Islet of Langerhans (tissue), 1 donor: Measurements from ENCODE around the gene CLEC16A.

Experiments used
- FAIRE-seq: peaks from one replicate; lab custom pipeline; 2011; peaks lifted over from hg19 to GRCh38; lab: Jason Lieb, UNC

The CLEC16A gene

DNA sequence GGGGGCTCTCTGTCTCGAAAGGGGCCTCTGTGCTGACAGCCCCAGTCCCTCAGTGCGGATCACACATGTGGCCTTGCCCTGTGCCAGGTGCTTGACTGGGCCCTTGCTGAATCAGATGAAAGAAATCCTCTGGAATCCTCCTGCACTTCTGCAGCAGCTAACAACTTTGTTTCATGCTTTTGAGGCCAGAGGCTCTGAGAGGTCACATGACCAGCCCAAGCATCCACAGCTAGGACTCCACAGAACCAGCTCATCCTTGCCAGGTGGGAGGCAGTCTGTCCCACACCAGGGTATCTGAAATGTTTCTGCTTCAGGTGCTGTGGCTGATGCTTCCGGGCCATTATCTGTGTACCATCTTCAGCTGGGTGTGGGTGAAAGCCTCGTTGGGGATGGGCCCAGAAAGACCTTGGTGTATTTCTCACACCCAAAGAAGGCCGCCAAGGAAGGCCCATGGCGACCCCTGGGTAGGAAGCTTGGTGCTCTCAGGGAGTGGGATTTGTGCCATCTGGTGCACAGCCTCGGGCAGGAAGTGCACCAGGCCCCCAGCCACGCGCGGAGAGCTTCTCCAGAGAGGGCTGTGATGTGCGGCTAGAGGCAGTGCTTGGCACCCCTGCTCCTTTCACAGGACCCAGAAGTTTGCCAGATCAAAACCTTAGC, 143.8 kb downstream of the CLEC16A start:
- FAIRE-seq, result no peak

DNA sequence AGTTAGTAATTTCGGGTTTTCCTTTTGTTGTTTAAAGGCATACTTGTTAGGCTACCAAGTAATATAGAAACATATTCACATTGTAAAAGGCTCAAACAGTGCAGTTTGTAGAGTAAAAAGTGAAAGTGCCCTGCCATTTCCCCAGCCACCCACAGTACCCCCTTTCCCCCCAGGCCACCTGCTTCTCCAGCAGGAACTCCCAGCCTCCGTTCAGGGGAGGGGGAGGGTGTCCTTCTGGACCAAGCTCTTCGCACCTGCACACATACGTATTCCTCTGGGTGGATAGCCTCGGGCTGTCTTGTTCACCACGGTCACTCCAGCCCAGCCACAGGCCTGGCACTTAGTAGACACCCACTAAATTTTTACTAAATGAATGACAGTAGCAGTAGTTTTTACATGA, 144.5 kb downstream of the CLEC16A start:
- no peak for FAIRE-seq

DNA sequence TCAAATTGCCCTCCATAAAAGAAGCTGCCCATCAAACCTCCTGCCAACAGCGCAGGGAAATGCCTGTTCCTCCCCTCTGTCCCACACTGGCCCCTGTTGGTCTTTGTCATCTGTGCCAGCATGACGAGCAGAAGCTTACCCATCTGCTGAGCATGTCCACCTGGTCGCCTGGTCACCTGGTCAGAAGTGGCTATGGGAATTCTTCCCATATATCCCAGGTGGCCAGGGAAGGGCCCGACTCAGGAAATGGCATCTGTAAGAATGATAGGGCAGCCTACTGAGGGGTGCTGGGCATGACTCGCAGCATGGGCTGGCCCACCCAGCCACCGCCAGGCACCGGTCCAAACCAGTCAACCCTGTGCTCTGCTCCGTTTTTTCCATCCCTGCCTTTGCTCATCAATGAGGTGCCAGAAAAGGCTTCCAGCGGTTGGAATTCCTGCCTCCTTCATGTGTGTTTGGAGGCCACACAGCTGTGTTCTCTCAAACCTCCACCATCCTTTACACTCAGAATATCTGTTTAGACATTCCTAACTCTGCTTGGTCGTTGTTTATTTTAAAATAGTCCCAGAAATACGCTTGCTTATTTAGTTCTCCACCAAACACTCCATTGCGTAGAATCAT, 145.2 kb downstream of the CLEC16A start:
- no peak for FAIRE-seq

DNA sequence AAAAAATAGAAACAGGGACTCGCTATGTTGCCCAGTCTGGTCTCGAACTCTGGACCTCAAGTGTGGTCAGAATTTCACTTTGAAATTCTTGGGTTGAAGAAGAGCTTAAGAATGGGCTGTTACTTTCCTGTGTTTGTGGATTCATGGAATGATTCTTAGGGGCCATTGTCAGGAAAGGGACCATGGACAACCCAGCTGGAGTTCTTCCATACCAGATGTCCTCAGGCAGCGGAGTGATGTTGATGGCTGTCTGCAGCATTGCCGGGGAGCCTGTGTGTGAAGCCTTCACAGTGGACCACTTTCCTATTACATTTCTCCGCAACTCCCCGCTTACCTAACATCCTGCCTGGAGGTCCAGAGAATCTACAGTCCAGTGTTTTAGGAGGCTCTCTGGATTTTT, 145.9 kb downstream of the CLEC16A start:
- FAIRE-seq, result no peak

DNA sequence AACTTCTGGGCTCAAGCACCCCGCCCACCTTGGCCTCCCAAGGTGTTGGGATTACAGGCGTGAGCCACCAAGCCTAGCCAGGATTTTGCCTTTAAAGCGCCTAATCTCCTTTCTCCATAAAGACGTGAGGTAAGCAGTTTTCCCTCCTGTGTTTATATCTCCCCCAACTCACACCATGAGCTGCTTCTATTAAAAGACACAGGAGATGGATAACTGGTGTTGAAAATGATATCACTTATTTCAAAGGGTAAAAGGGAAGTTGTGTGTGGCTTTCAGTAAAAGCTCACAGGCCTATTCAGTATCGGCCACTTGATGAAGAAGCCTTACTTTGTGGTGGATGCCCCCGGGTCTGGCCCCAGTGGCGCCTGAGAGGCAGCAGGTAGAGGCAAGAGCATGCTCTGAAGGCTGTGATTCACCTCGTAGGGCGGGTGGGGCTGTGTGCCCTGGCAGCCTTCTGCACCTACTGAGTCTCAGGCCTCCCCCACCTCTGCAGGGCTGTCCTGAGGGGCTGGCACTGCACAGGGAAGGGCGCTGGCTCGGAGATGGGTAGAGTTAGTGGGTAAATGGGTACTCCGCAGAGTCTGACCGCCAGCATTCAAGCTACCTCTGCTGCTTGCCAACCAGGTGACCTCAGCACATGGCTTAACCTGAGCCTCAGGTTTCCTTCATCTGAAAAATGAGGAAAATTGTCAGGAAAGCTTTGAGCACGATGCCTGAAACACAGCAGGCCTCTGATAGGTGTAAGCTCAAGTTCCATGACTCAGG, 146.8 kb downstream of the CLEC16A start:
- FAIRE-seq, result no peak

DNA sequence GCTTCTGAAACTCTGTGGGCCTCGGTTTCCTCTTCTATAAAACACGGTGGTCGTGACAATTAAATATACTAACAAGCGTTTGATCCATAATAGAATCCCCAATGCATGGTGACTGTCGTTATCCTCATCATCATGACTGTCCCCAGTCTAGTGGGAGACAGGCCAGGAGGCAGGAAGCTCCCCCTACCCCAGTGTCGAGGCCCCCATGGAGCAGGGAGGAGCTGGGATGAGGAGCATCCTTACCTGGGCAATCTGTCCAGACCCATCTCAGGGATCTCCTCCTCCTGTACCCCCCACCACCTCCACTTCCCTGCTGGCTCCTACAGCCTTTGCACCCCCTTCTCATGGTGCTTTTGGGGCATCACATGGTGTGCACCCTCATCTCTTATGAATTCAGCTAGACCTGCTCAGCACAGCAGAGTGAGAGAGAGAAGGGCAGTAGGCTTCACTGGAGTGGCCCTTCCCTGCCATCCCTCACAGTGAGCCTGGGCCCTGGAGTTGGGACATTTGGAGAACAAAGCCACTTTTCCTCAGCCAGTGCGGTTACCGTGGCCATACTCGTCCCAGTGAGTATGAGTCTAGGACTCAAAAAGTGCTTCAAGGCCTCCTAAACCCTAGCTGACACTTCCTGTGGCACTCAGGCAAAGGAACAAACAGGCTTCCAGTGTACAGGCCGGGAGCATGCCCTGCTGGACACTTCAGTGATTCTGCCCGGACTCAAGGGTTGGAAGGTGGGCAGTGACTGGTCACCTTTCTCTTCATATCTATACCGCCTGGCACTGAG, 148.6 kb downstream of the CLEC16A start:
- FAIRE-seq, result no peak

DNA sequence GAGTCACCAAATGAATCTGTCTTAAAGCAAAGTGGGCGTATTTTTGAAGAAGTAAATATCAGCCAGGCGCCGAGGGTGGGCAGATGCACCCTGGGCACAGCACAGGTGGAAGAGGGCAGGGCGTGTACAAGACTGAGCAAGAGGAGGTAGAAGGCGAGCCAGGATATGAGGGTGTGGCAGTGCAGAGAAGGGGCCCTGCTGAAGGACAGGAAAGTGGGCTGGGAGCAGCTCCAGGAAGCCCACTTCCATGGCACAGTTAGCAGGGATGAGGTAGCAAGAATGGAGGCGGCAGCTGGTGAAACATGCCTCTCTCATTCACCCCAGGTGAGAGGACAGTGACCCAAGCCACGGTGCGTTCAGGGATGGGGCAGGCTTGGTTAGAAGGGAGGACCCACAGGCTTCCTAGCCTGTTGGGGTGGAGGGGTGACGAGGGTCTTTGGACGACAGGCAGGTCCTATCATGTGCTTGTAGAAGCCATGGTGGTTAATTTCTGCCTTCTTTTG, 149.3 kb downstream of the CLEC16A start:
- FAIRE-seq, result no peak

DNA sequence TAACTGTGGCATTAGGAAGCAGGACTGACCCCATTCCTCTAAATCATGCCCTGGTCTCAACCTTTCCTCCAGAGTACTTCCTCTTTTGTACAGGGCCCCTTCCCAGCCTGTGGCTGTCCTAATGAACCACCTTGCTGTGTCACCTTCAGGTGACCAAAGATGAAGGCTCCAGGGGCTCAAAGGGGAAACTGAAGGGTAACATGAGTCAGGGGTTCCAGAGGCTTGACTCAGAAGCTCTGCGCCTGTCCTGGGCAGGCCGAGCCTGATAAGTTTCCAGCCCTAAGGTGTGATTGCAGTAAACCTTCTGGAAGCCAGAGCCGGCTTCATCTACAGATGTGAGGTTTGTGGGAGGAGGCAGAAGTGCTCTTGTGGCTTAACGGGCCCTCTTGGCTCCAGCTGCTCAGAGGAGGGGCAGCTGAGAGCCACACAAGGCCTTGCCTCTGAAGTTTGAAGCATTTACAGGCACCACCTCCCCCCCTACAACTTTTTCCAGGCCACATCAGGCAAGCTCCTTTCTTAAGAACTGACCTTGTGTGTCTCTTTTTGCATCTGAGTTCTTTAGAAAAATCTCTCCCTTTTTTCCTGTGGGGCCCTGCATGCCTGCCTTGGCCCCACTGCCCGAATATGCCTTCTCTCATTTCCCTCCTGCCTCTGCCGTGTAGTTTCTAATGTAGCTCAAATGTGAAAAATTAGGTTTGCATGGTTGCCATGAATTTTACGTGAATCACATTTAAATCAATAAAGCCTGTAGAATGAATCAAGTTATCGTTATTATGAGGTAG, 149.9 kb downstream of the CLEC16A start:
- no peak for FAIRE-seq

DNA sequence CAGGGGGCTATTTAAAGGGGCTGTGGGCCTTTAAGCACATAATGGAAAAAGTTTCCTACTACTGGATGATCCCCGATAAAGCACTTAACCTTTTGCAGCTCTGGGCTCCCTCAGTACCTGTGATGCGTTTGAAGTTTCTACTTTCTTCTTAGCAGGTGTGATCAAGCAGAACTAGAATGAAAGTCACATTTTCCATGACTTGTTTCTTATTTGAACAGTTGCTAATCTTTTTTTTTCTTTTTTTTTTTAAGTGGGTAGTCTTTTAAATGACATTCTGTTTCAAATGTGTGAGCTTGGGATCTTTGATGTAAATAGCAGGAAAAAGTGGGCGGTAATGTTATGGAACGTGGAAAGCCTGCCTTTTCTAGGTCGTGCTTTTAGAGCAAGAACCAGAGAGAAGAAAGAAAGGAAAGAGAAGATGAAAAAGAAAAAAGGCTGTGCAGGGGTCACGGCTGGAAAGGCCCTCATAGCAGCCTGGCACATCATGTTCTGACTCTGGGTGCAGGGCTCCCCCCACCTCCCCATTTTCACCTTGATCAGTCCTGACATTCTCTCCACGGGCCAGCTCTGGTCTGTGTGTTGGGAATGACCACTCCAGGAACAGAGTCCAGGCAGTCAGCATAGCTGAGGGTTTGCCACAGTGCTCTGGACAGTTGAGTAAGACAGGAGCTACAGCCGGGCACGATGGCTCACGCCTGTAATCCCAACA, 150.6 kb downstream of the CLEC16A start:
- FAIRE-seq, result no peak

DNA sequence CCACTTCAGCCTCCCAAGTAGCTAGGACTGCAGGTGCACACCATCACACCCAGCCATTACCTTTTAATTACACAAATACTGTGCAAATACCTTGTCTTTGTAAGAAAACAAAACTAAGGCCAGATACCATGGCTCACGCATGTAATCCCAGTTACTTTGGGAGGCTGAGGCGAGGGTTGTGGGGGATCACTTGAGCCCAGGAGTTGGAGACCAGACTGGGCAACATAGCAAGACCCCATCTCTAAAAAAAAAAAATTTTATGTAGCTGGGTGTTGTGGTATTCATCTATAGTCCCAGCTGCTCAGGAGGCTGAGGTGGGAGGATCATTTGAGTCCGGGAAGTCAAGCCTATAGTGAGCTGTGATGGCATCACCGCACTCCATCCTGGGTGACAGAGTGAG, 151.6 kb downstream of the CLEC16A start:
- no peak for FAIRE-seq

DNA sequence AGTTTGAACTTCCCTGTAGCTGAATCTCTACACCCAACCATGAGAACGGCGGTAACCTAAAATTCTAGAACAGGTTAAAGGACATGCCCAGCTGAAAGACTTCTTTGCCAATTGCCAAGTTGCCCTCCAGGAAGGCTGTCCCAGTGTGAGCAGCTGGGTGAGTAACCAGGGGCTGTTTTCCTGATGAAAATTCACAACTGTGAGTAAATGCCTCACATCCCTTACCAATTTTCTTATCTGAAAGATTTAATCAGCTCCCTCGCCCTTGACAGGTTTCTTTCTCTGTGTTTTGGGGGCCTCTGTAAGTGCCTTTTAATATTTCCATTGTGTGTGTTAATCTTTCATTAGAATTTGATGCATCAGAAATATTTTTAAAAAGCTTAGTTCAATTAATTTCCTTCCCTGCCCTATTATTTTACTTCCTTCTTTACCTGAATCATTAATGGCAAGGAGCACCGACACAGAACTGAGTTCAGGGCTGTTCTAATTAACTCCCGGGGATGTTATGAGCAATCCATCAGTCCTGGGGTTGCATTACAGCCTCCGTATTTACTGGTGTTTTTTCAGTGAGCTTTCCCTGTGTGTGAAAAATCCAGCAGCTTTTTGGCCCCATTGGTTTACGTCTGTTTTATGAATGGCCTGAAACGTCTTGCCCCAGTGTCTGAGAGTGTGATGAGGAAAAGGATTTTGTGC, 152.9 kb downstream of the CLEC16A start:
- no peak for FAIRE-seq

DNA sequence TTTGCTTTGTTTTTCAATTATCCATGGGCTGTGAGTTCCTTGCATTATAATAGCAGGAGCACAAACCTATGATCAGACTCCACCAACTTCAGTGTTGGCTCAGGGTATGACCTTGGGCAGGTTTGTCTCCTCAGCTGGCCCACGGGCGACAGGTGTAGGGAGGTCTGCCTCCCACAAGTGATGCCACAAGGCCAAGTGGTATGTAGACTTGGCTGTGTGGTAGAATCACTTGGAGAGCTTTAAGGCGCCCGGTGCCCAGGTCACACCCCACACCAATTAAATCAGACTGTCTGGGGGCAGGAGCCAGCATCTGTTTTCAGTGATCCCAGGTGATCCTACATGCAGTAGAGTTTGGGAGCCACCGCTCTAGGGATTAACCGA, 153.4 kb downstream of the CLEC16A start:
- FAIRE-seq, result no peak

DNA sequence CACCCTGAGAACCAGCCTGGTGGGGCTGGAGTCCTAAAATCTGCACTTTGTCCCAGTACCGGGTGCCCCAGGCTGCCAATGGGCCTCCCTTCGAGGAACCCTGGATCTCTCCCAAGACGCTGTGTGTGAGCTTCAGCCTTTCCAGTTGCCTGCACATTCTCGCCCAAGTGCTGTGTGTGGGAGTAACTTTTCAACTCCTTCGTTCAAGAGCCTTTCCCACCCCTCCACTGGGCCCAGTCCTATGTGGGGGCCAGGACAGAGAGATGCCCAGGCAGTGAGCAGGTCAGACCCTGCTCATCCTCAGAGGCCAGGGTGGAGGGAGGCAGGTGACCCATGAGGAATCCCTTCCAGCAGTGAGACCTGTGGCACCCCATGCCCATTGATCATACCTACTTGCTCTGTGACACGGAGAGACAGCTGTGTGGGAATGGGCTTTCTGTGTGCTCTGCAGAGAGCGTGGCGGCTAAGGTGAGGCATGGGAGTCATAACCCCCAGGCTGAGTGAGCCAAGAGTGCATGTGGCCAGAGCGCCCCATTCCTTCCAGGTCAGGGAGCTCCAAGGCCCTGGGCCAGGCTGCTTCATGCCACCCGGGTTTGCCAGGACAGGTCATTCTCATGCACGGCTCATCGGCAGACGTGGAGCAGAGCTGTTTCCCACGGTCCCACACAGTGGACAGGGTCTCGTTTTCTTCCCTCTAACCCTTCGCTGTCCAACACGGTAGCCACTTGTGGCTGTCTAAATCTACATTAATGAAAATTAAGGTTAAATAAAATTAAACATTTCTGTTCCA, 154.4 kb downstream of the CLEC16A start:
- no peak for FAIRE-seq

DNA sequence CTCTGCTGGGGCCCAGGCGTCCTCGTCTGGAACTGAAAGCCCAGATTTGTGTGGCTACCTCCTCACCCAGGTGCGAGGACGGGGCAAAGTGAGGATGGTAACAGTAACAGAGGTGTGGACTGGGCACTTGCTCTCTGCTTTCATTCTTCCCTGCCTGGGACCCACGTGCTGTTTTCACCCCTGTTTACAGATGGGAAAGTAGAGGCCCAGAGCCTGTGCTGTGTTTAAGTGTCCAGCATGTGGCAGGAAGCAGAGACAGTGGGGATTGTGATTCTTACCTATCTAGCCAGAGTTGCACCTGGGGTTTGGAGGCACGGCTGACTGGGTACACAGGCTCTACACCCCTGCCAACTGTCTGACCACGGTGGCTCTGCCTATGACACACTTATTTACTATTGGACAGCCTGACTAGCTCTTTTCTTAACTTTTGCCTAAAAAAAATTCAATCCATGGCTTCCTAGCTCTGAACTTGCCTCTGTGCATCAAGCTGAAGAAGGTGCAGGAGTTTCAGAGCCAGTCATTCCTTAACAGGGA, 155.4 kb downstream of the CLEC16A start:
- no peak for FAIRE-seq

DNA sequence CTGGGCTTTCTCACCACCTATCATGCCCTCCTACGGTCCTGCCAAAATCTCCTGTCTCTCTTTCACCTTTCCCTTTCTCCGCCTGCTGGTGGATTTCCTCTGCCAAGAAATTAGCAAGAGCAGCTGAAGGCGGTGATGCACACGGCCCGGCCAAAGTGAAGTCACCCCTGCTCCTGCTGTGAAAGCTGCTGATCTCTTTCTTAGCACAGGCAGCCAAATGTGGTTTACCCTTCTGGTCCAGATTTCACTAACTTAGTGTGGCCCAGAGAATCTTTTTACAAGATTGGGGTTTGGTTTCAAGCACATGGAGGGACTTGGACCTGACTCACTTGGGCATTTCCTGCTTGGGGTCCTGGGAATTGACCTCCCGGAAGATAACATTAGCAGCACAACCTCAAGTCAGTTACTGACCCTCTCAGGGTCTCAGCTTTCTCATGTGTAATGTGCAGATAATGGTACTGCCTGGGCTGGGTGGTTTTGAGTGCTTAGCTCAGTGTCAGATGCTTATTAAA, 155.9 kb downstream of the CLEC16A start:
- no peak for FAIRE-seq

DNA sequence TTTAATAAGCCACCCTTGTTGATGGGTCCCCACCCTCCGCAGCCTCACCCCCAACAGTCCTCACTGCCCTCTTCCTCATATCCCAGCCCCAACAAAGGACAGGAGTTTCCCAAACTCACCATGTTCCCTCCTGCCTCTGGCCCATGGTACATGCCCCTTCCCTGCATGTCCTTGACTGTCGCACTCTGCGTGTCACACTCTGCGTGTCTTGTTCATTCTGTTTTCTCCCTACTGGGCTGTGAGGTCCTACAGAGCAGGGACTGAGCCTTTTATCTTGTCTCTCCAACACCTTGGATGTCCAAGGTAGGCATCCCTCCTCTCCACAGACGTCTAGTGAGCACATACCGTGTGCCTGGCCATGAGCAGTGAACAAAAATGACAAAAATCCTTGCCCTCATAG, 156.9 kb downstream of the CLEC16A start:
- no peak for FAIRE-seq

DNA sequence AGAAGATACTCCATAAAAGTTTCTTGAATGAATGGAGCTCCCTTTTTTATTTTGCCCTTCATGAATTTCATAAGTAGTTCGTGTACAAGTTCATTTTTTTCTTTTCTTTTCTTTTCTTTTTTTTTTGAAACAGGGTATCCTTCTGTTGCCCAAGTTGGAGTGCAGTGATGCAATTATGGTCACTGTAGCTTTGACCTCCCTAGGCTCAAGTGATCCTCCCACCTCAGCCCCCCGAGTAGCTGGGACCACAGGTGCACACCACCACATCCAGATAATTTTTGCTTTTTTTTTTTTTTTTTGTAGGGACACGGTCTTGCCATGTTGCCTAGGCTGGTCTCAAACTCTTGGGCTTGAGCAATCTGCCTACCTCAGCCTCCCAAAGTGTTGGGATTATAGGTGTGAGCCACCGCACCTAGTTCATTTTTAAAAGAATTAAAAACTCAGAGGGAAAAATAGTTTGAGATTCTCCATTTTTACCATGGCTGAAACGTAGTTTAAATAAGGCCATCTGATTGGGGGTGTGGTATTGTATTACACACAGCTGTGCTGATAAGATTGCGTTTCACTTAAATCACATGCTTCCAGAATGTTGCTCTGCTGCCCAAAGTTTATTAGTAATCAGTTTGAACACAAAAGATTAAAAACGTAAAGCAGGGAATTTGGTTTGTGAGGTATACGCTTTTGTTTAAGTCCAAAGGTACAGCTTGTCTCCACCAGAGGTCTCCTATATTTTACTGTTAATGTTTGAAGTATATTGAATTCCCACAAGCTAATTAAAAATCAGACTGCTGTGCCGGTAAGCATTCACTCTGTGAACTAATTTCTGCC, 157.5 kb downstream of the CLEC16A start:
- no peak for FAIRE-seq

DNA sequence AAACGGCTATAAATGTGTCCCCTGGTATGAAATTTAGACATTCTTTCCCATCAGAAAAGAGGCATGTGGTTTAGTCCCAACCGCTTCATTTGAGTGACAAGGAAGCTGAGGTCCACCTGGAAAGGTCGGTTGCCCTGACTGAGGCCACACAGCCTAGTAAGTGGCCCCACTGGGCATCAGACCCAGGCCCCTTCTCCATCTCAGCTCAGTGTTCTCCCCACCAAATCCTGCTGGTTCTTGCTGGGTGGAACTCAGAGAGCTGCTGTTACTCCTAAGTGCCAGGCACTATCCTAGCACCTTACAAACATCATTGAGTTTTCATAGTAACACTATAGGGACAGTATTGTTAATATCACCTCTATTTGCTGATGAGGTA, 158.1 kb downstream of the CLEC16A start:
- FAIRE-seq, result no peak
